Measurements from ENCODE around the gene TMEM150B. TPM values are rescaled to one million over a fixed set of nuclear protein-coding genes. Genes with fewer than 3 reads are reported as not detected.
A peak's percentile ranks its signal among the peaks of the same experiment; 100 is the strongest.

Gene TMEM150B
- total RNA-seq, 1 experiment from 2014 or later: not detected

DNA sequence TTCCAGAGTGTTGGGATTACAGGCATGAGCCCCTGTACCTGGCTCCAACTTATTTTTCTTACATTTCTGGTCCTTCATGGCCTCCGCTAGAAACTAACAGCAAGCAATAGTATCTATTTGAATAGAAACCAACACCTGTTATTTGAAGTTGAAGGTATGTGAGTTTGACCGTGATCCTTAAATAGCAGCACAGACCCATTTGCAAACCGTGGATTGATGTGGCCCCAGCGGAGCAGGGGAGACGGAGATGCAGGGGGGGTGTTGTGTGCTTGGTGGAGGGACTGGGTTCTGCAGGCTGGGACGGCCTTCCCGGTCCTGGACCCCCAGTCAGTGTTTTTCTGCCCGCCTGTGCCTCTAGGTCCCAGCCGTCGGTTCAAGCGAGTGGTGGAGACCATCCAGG, 16.9 kb downstream of the TMEM150B start:
- DNase-seq (ENCODE audit: low read depth): no peak

GRCh38 chr19:55306712-55307111, 18.4 kb downstream of the TMEM150B start:
- DNase-seq (ENCODE audit: low read depth): no peak

DNA sequence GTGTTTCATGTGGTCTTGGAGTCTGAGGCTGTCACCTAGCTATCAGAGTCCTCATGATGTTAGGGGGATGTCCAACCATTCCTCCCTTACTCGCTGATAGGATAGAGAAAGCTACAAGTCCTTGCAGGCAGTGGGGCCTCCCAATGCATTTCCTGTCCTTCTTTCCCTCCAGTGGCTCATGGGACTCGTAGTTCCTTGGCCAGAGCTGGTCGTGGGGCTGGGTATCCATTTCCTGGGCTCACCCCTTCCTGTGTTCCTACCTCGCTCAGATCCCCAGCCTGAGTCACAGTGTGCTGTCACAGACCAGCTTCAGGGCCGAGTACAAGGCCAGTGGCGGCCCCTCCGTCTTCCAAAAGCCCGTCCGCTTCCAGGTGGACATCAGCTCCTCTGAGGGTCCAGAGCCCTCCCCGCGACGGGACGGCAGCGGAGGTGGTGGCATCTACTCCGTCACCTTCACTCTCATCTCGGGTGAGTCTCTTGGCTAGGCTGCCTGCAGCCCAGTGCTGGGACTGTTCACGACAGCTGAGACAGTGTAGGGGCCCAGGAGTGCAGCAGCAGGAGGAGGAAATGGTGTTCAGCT, 19.1 kb downstream of the TMEM150B start:
- DNase-seq (ENCODE audit: low read depth): no peak

- DNase-seq (ENCODE audit: low read depth): no peak
These were observed 19.6 kb downstream of the TMEM150B start for GRCh38 chr19:55305491-55305890.

DNA sequence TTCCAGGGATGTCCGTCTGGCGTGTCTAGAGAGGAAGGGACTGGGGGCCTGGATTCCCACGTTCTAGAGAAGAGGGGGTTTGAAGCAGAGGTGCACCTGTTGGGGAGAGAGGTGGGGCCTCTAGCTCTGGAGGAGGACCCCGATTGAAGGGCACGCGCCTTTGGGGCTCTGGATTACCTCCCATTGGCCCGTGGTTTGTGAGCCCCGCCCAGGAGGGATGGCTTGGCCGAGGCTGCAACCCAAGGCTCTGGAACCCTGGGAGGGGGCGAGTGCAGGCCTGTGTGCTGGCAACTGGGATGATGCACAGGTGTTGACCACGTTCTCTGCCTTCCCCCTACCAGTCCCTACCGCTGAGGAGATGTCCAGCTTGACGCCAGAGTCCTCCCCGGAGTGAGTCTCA, 20.2 kb downstream of the TMEM150B start:
- no peak for DNase-seq (ENCODE audit: low read depth)

DNA sequence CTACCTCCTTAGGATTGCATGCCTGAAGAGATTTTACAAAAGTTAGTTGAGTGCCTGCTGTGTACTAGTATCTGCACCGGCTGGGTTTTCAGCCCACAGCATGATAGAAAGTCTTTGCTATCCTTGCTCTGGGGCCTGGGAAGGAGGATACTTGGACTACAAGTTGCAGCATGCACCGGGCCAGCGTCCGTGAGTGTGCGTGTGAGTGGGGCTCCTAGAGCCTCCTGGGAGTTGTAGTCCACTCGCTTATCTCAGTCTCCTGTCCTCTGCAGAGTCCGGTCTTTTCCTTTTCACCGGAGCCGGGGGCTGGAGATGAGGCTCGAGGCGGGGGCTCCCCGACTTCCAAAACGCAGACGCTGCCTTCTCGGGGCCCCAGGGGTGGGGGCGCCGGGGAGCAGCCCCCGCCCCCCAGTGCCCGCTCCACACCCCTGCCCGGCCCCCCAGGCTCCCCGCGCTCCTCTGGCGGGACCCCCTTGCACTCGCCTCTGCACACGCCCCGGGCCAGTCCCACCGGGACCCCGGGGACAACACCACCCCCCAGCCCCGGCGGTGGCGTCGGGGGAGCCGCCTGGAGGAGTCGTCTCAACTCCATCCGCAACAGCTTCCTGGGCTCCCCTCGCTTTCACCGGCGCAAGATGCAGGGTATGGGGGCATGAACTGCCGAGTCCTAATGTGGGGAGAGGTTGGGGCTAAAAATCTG, 20.7 kb downstream of the TMEM150B start:
- peak; percentile 33 for DNase-seq (ENCODE audit: low read depth)

DNA sequence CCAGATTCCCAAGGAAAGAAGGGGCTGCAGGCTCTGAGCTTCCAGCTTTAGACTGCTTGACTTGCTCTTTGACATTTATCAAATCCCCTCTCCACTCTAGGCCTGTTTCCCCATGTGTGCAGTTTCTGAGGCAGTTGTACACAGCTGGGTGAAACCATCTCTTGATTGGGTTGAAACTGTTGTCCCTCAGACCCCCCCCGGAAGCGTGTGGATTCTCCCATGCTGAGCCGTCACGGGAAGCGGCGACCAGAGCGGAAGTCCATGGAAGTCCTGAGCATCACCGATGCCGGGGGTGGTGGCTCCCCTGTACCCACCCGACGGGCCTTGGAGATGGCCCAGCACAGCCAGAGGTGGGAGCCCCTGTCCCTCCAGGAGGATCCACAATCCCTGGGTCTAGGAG, 21.7 kb downstream of the TMEM150B start:
- DNase-seq (ENCODE audit: low read depth): no peak

- no peak for DNase-seq (ENCODE audit: low read depth)
These were observed 22.8 kb downstream of the TMEM150B start for GRCh38 chr19:55302318-55302703.

GRCh38 chr19:55301459-55302317, 23.5 kb downstream of the TMEM150B start:
- DNase-seq (ENCODE audit: low read depth): peak; percentile 67

- no peak for DNase-seq (ENCODE audit: low read depth)
These were observed 24.2 kb downstream of the TMEM150B start for GRCh38 chr19:55300886-55301458.

DNA sequence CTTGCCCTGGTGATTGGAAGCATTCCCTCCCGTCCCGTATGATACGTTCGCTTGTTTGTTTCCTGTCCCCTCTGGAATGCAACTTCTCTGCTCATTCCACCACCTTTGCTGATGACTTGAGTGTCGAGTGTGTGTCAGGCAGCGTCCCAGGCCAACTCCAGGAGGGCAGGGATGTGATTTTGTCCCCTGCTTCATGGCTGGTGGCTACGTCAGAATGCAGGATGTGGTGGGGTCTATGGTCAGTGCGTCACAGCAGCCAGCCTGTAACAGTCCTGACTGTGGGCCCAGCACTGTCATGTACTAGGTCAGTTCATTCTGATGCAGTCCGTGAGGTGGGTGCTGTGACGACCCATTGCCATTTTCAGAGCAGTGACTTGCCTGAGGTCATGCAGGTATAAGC, 25.1 kb downstream of the TMEM150B start:
- DNase-seq (ENCODE audit: low read depth): no peak

GRCh38 chr19:55297267-55297666, 27.9 kb downstream of the TMEM150B start:
- DNase-seq (ENCODE audit: low read depth): no peak

GRCh38 chr19:55289117-55289796, 35.9 kb downstream of the TMEM150B start:
- peak; percentile 49 for DNase-seq (ENCODE audit: low read depth)

DNA sequence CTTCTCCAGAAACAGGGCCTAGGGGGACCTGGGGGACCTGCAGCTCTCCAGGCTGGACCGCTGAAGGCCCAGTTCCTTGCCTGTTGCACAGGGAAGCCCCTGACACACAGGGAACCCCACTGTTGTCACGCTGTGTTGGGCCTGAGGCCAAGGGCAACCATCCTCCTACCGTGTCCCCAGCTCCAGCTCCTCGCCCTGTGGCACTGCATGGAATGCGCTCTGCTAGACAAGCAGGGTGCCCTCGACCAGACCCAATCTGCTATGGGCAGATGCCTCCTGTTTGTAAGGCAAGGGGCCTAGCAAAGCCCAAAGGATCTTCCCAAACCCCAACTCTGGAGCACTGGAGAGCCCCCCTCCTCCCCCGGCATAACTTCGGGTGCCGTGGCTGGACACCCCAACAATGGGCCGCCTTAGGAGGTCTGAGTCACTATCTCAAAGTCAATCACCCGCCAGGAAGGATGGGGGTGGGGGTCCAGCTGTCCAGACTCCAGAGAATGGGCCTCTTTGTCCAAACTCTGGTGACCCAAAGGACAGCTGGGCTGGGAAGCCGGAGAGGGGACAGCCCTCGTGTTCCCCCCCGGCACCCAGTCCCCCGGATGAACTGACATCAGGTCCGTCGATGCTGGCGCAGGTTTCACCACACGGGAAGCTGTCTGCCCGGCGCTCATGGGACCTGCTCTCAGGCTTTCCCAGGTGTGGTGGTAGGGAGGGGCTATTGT, 37.6 kb downstream of the TMEM150B start:
- DNase-seq (ENCODE audit: low read depth): no peak

- DNase-seq (ENCODE audit: low read depth): no peak
These were observed 39.8 kb downstream of the TMEM150B start for GRCh38 chr19:55285229-55285890.

DNA sequence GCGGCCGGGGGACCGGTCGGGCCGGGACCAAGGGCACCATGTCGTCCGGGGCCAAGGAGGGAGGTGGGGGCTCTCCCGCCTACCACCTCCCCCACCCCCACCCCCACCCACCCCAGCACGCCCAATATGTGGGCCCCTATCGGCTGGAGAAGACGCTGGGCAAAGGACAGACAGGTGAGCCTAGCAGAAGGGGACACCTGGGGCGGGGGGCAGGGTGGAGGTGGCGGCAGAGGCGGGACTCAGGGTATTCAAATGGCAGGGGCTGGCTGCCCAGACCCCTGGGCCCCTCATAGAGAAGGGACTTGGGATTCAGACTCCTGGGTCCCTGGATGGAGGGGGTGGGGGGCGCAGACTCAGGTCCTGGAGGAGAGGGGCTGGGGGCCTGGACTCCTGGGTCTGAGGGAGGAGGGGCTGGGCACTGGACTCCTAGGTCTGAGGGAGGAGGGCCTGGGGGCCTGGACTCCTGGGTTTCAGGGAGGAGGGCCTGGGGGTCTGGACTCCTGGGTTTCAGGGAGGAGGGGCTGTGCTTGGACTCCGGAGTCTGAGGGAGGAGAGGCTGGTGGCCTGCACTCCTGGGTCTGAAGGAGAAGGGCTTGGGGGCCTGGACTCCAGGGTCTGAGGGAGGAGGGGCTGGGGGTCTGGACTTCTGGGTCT, 40.6 kb downstream of the TMEM150B start:
- no peak for DNase-seq (ENCODE audit: low read depth)

GRCh38 chr19:55283548-55284377, 41.4 kb downstream of the TMEM150B start, which contains the start of gene BRSK1:
Gene BRSK1, plus strand, starts transcription at chr19:55283997. Its CDS starts 446 bp downstream, at chr19:55284443.
- DNase-seq (ENCODE audit: low read depth): peak; percentile 70

GRCh38 chr19:55279770-55280643, 45.1 kb downstream of the TMEM150B start, which contains the start of gene HSPBP1:
Gene HSPBP1, minus strand, starts transcription at chr19:55280110. Its CDS starts 502 bp downstream, at chr19:55279608.
- peak; percentile 91 for DNase-seq (ENCODE audit: low read depth)
